ENCODE results near the gene APBA3.

The APBA3 gene

GRCh38 chr19:3748965-3749364 is 12.5 kb downstream of the APBA3 start:
- no peak for DNase-seq (ENCODE audit: low read depth in 2 of 2)

DNA sequence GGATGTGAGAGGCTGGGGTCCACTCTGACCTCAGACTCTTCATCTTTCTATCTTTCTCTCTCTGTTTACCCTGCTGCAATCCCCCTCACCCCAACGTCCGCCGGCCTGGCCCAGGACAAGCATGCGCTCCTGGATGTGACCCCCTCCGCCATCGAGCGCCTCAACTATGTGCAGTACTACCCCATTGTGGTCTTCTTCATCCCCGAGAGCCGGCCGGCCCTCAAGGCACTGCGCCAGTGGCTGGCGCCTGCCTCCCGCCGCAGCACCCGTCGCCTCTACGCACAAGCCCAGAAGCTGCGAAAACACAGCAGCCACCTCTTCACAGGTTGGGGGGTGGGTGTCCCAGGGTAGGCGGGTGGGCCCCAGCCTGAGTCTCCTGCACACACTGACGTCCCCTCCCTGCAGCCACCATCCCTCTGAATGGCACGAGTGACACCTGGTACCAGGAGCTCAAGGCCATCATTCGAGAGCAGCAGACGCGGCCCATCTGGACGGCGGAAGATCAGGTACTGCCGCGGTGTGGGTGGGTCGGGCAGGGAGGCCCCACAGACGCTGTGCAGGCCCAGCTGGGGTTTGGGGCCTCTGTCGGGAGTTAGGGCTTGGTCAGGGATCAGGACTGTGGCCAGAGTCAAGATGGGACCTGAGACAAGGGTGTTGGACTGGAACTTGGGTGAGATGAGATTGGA is 15.0 kb downstream of the APBA3 start:
- no peak for DNase-seq (ENCODE audit: low read depth in 2 of 2)

DNA sequence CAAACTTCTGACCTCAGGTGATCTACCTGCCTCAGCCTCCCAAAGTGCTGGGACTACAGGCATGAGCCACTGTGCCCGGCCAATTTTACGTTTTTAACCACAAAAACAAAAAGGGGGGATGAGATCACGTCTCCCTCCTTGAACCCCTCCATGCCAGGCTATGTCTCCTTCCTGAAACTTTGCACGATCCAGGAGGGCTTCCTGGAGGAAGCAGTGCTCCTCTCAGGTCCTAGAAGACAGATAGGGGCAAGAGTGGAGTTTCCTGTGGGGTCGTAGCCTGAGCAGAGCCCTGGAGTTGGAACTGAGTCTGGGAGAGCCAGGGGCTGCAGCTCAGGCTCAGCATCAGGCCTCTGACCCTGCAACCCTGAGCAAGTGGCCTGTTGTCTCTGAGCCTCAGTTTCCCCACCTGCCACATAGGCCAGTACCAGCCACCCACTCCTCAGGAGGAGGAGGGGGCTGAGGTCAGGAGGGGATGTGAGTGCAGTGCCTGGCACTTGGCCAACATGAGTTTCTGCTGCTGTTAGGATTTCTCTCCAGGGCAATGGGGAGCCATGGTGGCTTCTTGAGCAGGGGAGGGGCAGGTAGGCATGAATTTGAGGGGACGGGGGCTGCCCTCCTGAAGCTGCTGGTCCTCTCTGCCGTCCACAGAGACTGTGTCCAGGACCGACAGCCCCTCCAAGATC is 16.0 kb downstream of the APBA3 start:
- no peak for DNase-seq (ENCODE audit: low read depth in 2 of 2)

- no peak for DNase-seq (ENCODE audit: low read depth in 2 of 2)
Measured at GRCh38 chr19:3743486-3743885, 18.0 kb downstream of the APBA3 start.

GRCh38 chr19:3740431-3740830 is 21.1 kb downstream of the APBA3 start:
- no peak for DNase-seq (ENCODE audit: low read depth in 2 of 2)

- no peak for DNase-seq (ENCODE audit: low read depth in 2 of 2)
Measured at GRCh38 chr19:3738477-3739220, 22.8 kb downstream of the APBA3 start.

DNA sequence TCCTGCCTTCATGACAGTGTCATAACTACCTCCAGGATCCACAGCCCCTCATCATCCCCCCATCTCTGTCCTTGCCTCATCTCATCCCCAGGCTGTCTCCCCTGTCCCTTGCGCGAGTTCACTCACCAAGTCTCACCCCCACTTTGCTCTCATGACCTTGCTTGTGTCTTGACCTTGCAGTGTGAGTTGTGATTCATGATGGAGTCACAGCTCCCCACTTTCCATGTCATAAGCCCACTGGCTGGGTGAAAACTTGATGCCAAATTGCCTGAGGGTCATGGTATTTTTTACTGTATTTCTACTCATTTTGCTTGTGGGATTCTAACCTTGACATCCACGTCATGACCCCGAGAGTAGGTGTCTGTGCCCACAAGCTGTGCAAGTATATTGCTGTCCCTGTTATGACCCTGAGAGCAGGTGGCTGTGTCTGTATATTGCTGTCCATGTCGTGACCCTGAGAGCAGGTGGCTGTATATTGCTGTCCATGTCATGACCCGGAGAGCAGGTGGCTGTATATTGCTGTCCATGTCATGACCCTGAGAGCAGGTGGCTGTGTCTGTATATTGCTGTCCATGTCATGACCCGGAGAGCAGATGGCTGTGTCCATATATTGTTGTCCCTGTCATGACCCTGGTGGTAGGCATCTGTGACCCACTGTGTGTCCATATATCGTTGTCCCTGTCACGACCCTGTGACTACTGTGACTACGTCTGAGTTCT is 23.8 kb downstream of the APBA3 start:
- DNase-seq (ENCODE audit: low read depth in 2 of 2) = no peak

- no peak for DNase-seq (ENCODE audit: low read depth in 2 of 2)
Measured at GRCh38 chr19:3736106-3736724, 25.3 kb downstream of the APBA3 start.

DNA sequence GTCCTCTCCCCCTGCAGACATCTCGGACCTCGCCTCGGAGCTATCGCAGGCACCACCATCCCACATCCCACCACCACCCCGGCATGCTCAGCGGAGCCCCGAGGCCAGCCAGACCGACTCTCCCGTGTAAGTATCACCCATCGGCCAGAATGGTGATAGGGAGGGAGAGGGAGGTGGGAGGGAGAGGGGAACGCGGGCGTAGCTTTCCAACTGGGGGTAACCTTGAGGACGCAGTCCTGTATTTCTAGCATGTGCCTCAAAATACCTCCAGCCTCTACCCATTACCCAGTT is 27.2 kb downstream of the APBA3 start:
- DNase-seq (ENCODE audit: low read depth in 2 of 2) = no peak

DNA sequence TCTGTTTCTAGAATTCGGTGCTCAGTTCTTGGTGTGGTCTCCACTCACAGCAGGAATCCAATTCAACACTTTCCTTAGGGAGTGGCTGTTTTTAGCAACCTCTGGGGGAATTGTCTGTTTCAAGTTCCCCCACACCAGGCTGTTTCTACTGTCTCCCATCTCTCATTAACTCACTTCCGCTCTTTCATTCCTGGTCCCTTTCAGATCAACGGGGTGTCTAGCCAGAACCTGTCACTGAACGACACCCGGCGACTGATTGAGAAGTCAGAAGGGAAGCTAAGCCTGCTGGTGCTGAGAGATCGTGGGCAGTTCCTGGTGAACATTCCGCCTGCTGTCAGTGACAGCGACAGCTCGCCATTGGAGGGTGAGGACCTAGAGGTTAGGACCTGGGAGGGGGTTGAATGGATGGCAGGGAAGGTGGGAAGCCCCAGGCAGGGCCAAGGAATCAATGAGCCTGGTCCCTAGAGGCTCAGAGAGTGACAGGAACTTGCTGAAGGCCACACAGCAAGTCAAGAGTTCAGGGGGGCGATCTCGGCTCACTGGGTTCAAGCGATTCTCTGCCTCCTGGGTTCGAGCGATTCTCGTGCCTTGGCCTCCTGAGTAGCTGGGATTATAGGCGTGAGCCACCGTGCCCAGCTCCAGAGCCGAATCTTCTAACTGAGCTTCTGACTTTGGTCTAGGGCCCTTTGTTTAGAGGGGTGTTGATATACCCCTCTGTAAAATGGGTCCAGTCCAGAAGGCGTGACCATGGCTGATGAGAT is 27.8 kb downstream of the APBA3 start:
- DNase-seq (ENCODE audit: low read depth in 2 of 2) = no peak

DNA sequence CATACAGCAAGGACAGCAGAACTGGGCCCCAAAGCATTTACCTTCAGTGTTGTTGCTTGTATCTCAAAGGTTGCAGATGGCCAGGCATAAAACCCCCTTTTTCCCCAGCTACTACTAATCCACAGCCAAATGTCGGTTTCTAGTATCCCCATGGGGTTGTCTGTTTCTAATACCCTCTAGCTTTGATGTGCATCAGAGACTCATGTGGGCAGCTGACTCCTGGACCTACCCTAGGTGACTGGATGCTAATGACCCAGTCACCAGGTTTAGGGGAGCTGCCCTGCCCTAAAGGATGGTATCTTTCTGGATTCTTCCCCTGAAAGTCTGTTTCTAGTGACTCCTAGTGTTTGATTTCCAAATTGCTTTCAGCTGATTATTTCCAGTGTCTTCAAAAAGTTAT is 29.4 kb downstream of the APBA3 start:
- no peak for DNase-seq (ENCODE audit: low read depth in 2 of 2)

DNA sequence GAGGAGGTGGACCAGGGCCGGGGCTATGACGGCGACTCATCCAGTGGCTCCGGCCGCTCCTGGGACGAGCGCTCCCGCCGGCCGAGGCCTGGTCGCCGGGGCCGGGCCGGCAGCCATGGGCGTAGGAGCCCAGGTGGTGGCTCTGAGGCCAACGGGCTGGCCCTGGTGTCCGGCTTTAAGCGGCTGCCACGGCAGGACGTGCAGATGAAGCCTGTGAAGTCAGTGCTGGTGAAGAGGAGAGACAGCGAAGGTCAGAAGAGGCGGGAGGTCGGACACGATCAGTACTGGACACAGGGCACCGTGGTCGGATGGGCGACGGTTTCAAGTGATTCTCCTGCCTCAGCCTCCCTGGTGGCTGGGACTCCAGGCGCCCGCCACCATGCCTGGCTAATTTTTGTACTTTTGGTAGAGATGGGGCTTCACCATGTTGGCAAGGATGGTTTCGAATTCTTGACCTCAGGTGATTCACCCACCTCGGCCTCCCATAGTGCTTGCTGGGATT is 31.0 kb downstream of the APBA3 start:
- no peak for DNase-seq (ENCODE audit: low read depth in 2 of 2)

- no peak for DNase-seq (ENCODE audit: low read depth in 2 of 2)
Measured at GRCh38 chr19:3725640-3726310, 35.7 kb downstream of the APBA3 start.

DNA sequence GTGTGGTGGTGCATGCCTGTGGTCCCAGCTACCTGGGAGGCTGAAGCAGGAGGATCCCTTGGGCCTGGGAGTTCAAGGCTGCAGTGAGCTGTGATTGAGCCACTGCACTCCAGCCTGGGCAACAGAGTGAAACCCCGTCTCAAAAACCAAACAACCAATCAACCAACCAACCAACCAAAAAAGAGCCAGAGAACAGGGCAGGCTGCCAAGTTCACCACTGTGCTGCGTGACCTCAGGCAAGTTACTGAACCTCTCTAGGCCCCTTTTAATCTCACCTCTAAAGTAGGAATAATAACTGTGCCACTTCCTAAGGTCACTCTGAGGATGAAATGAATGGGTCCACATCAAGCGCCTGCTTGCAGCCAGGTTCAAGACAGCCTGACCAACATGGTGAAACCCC is 36.4 kb downstream of the APBA3 start:
- DNase-seq (ENCODE audit: low read depth in 2 of 2) = no peak

GRCh38 chr19:3723883-3724282 is 37.6 kb downstream of the APBA3 start:
- no peak for DNase-seq (ENCODE audit: low read depth in 2 of 2)

- DNase-seq (ENCODE audit: low read depth in 2 of 2) = no peak
Measured at GRCh38 chr19:3723110-3723488, 38.4 kb downstream of the APBA3 start.

GRCh38 chr19:3722443-3723109 is 38.9 kb downstream of the APBA3 start:
- no peak for DNase-seq (ENCODE audit: low read depth in 2 of 2)

- DNase-seq (ENCODE audit: low read depth in 2 of 2) = no peak
Measured at GRCh38 chr19:3721887-3722442, 39.5 kb downstream of the APBA3 start.

DNA sequence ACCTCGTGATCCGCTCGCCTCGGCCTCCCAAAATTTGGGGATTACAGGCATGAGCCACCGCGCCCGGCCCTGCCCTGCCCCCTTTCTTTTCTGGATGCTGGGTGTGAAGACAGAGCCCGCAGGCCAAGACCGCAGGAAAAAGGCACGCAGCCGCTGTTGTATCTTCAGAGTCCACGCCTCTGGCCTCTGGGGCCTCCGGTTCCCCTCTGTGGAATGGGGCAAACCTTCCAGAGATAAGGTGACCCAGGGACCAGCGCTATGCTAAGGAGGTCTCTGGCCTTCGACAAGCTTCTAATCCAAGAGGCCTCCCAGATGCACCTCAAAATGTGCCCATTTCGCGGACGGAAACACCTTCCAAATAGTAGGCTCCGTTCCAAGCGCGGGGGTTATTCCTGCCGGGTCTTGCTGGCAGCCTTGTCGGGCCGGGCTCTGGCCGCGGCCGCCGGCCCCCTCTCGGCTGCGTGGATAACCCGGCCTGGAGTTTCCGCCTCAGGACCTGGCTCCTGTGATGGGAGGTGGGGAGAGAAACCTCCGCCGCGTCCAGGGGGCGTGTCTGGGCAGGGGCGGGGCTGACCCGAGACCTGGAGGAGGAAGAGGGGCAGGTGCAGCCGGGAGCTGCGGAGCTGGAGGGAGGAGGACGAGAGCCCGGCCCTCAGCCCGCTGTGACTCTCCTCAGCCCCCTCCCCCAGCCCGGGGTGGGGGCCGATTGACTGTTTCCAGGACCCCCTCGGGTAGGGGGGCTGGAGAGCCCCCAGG is 40.2 kb downstream of the APBA3 start:
- peak; percentile 68 to 75 for DNase-seq (ENCODE audit: low read depth in 2 of 2)

All from stimulated activated CD8-positive, alpha-beta memory T cell treated with anti-CD3 and anti-CD28 coated beads, Interleukin-7, amount 100 ng/mL, for 1 hour (primary cell).